Activated CD8-positive, alpha-beta T cell treated with anti-CD3 and anti-CD28 coated beads, Interleukin-2, amount 10 ng/mL, durations not matched to agents 7 days and 5 days (primary cell): Measurements from ENCODE around the gene CCDC102B. TPM values are rescaled to one million over a fixed set of nuclear protein-coding genes. Genes with fewer than 3 reads are reported as not detected.
"Not testable (repeated sequence)": the region's sequence is repeated elsewhere in the genome, so short reads cannot be mapped to it uniquely, and the experiment has no call there.

Source experiments
- ATAC-seq: fragments of 150-1000 bp; cut with Tn5 transposase; one replicate; pipeline ENCODE4 v1.10.0; 2021; ENCODE audit warnings: moderate library complexity
- CTCF ChIA-PET: fragments of 350-600 bp; sonication (Branson Sonifier 250); formaldehyde crosslinking; loops from one replicate; lab custom pipeline; 2021; ENCODE audit warnings: antibody characterized with exemption; lab: Charles Lee
- POLR2A ChIA-PET: fragments of 350-600 bp; sonication (Branson Sonifier 250); formaldehyde crosslinking; loops from one replicate; lab custom pipeline; 2021; ENCODE audit warnings: antibody characterized with exemption; lab: Charles Lee
- DNase-seq: peaks from one replicate; pipeline ENCODE4 v3.0.0-alpha.2; 2020
- H3K27ac Mint-ChIP-seq: one replicate; pipeline ENCODE4 v1.8.0; 2021; ENCODE audit warnings: mild to moderate bottlenecking, mixed read lengths
- H3K27me3 Mint-ChIP-seq: one replicate; pipeline ENCODE4 v1.8.0; 2021; ENCODE audit warnings: low read depth, mixed read lengths
- H3K36me3 Mint-ChIP-seq: one replicate; pipeline ENCODE4 v1.8.0; 2021; ENCODE audit warnings: low read depth, mixed read lengths
- H3K4me1 Mint-ChIP-seq: one replicate; pipeline ENCODE4 v1.8.0; 2021; ENCODE audit warnings: low read depth, mixed read lengths
- H3K4me3 Mint-ChIP-seq: one replicate; pipeline ENCODE4 v1.8.0; 2021; ENCODE audit warnings: mild to moderate bottlenecking, mixed read lengths
- H3K9me3 Mint-ChIP-seq: one replicate; pipeline ENCODE4 v1.8.0; 2022; ENCODE audit warnings: mixed read lengths; ENCODE audit not compliant: insufficient read depth
- total RNA-seq, 2 experiments: library from RNA; stranded (reverse); gene quantifications; one replicate each; pipeline ENCODE4 v1.2.3, GENCODE V29; 2021

CCDC102B gene
- total RNA-seq, 2 experiments from 2014 or later = 0.95 to 1.7 TPM

DNA sequence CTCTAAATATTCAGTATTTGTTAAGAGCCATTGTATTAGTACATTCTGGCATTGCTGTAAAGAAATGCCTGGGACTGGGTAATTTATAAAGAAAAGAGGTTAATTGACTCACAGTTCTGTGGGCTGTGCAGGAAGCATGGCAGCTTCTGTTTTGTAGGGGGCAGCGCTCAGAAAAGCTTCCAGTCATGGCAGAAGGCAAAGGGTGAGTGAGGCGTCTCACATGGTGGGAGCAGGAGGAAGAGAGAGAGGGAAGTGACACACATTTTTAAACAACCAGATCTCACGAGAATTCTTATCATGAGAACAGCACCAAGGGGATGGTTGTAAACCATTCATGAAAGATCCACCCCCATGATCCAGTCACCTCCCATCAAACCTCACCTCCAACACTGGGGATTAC lies 13.8 kb upstream of the CCDC102B start:
- Mint-ChIP-seq H3K4me1 (no peaks in the 10 kb centered on the region), H3K36me3 (no peaks in the 10 kb centered on the region), H3K4me3 (no peak overlapping the region), H3K27me3 (no peaks in the 10 kb centered on the region), H3K9me3 (no peaks in the 10 kb centered on the region), H3K27ac (no peak overlapping the region)
- ChIA-PET POLR2A (no interaction called here), CTCF (no interaction called here)
- ATAC-seq (no peak), DNase-seq (no peak)

- H3K27me3 Mint-ChIP-seq, H3K9me3 Mint-ChIP-seq, CTCF ChIA-PET, H3K27ac Mint-ChIP-seq, ATAC-seq, DNase-seq, H3K4me3 Mint-ChIP-seq, POLR2A ChIA-PET, H3K4me1 Mint-ChIP-seq, H3K36me3 Mint-ChIP-seq: not testable (repeated sequence)
Measured at GRCh38 chr18:68790290-68790689, 7.6 kb upstream of the CCDC102B start.

- no peaks in the 10 kb centered on the region for H3K9me3 Mint-ChIP-seq
- no peak for DNase-seq
- H3K27ac Mint-ChIP-seq = no peak overlapping the region
- ATAC-seq = no peak
- no peaks in the 10 kb centered on the region for H3K36me3 Mint-ChIP-seq
- no peaks in the 10 kb centered on the region for H3K4me1 Mint-ChIP-seq
- H3K4me3 Mint-ChIP-seq = no peak overlapping the region
- H3K27me3 Mint-ChIP-seq = no peaks in the 10 kb centered on the region
- CTCF ChIA-PET = no interaction called here
- POLR2A ChIA-PET = no interaction called here
Measured at GRCh38 chr18:68791801-68792200, 6.1 kb upstream of the CCDC102B start.

- DNase-seq (no peak), ATAC-seq (no peak)
- no peak overlapping the region for H3K27ac Mint-ChIP-seq
- H3K27me3 Mint-ChIP-seq = no peaks in the 10 kb centered on the region
- no peaks in the 10 kb centered on the region for H3K9me3 Mint-ChIP-seq
- H3K36me3 Mint-ChIP-seq = no peaks in the 10 kb centered on the region
- H3K4me3 Mint-ChIP-seq = no peak overlapping the region
- ChIA-PET POLR2A (no interaction called here), CTCF (no interaction called here)
- H3K4me1 Mint-ChIP-seq = no peaks in the 10 kb centered on the region
Measured at GRCh38 chr18:68793951-68794350, 3.9 kb upstream of the CCDC102B start.

DNA sequence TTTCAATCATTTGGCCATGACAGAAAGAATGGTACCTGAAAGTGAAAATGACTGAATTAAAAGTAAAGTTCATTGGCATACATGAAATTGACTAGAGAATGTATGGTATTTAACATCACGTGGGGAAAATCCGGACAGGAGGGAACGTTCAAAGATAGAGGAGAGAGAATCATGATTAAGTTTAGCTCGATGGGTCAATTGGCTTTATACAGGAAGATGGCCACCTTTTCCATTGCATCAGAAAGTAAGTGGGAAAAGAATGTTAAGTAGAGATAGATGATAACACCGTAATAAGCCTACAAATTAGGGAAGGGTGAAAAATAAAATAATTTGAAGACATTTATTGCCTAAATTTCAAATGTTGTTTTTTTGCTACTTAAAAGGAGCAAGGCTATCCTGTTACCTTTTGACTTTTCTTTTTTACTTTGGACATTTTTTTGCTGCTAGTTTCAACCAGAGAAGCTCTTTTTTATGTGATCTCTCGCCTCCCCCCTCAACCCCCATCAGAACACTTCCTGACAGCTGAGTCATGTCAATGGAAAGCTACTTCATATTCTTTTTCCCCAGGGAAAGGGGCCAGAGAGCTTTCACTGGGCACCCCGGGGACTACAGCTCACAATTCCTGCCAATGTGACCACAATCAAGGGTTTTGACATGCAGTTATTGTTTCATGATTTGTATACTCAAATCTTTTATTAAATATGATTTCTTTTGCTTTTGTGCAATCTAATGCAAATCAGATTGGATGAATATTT lies 767 bp upstream of the CCDC102B start:
- H3K36me3 Mint-ChIP-seq = no peaks in the 10 kb centered on the region
- H3K9me3 Mint-ChIP-seq = no peaks in the 10 kb centered on the region
- H3K27me3 Mint-ChIP-seq = no peaks in the 10 kb centered on the region
- no peaks in the 10 kb centered on the region for H3K4me1 Mint-ChIP-seq
- H3K4me3 Mint-ChIP-seq = no peak overlapping the region
- CTCF ChIA-PET = no interaction called here
- ATAC-seq (no peak), DNase-seq (no peak)
- POLR2A ChIA-PET = no interaction called here
- H3K27ac Mint-ChIP-seq = no peak overlapping the region

DNA sequence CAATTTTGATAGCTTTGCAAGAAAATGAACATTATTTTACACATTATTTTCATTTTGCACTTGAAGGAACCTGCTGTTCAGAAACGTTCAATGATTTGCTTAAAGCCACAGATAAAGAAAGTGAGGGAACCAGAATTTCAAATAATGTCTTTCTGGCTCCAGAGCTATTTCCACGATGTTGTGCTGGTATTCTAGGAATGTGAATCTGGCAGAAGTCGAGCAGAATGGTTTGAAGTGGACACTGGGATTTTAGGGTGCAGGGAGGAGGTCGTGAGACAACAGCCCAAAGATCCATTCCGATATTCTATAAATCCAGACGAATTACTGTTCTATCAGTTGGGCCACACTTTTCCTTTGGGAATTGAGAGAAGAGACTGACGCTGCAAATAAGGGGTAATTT lies 2.2 kb downstream of the CCDC102B start:
- no peaks in the 10 kb centered on the region for H3K4me1 Mint-ChIP-seq
- no peak overlapping the region for H3K27ac Mint-ChIP-seq
- CTCF ChIA-PET = no interaction called here
- H3K36me3 Mint-ChIP-seq = no peaks in the 10 kb centered on the region
- ATAC-seq = no peak
- no peaks in the 10 kb centered on the region for H3K9me3 Mint-ChIP-seq
- POLR2A ChIA-PET = no interaction called here
- no peak overlapping the region for H3K4me3 Mint-ChIP-seq
- no peak for DNase-seq
- H3K27me3 Mint-ChIP-seq = no peaks in the 10 kb centered on the region

GRCh38 chr18:68803356-68803755 lies 5.5 kb downstream of the CCDC102B start:
- POLR2A ChIA-PET = no interaction called here
- Mint-ChIP-seq H3K27ac (no peak overlapping the region), H3K27me3 (no peaks in the 10 kb centered on the region), H3K4me3 (no peak overlapping the region), H3K4me1 (no peaks in the 10 kb centered on the region), H3K36me3 (no peaks in the 10 kb centered on the region), H3K9me3 (no peaks in the 10 kb centered on the region)
- ATAC-seq = no peak
- no peak for DNase-seq
- CTCF ChIA-PET = no interaction called here

- Mint-ChIP-seq H3K4me1 (no peaks in the 10 kb centered on the region), H3K9me3 (no peaks in the 10 kb centered on the region), H3K4me3 (no peak overlapping the region), H3K27me3 (no peaks in the 10 kb centered on the region), H3K36me3 (no peaks in the 10 kb centered on the region), H3K27ac (no peak overlapping the region)
- DNase-seq = no peak
- POLR2A ChIA-PET = no interaction called here
- ATAC-seq = no peak
- CTCF ChIA-PET = interaction anchor here (0.8 kb wide), 1 partner anchor 10 kb away, joined by 3 read pairs; no protein-coding TSS in a partner anchor
Measured at GRCh38 chr18:68817584-68817983, 19.7 kb downstream of the CCDC102B start.

DNA sequence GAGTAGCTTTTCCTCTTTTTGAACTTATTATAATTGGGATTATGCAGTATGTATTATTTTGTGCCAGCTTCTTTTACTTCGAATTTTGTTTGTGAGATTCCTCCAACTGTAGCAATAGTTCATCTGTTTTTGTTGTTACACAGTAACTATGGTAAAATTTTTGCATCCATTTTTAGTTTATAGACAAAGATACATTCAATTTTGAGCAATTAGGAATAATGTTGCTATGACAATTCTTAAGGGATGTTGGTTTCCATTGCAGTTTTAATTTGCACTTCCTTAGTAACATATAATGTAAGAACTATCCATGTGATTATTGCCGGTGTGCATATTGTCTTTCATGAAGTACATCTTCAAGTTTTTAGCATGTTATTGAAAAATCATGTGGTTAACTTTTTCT lies 20.7 kb downstream of the CCDC102B start:
- Mint-ChIP-seq H3K4me1 (no peaks in the 10 kb centered on the region), H3K9me3 (no peaks in the 10 kb centered on the region), H3K4me3 (no peak overlapping the region), H3K27ac (no peak overlapping the region), H3K36me3 (no peaks in the 10 kb centered on the region), H3K27me3 (no peaks in the 10 kb centered on the region)
- ChIA-PET CTCF (no interaction called here), POLR2A (no interaction called here)
- DNase-seq (no peak), ATAC-seq (no peak)

- H3K27me3 Mint-ChIP-seq = peaks cover 3% of the 10 kb centered on the region
- H3K9me3 Mint-ChIP-seq = no peaks in the 10 kb centered on the region
- H3K4me3 Mint-ChIP-seq = no peak overlapping the region
- ChIA-PET POLR2A (no interaction called here), CTCF (no interaction called here)
- H3K36me3 Mint-ChIP-seq = no peaks in the 10 kb centered on the region
- H3K27ac Mint-ChIP-seq = no peak overlapping the region
- no peaks in the 10 kb centered on the region for H3K4me1 Mint-ChIP-seq
- ATAC-seq (no peak), DNase-seq (no peak)
Measured at GRCh38 chr18:68822926-68823325, 25.0 kb downstream of the CCDC102B start.

GRCh38 chr18:68826121-68826520 lies 28.2 kb downstream of the CCDC102B start:
- Mint-ChIP-seq H3K27me3 (peaks cover 3% of the 10 kb centered on the region), H3K27ac (no peak overlapping the region), H3K4me3 (no peak overlapping the region), H3K4me1 (no peaks in the 10 kb centered on the region), H3K36me3 (no peaks in the 10 kb centered on the region), H3K9me3 (no peaks in the 10 kb centered on the region)
- POLR2A ChIA-PET = no interaction called here
- no peak for ATAC-seq
- CTCF ChIA-PET = no interaction called here
- DNase-seq = no peak

GRCh38 chr18:68830256-68831045 lies 32.6 kb downstream of the CCDC102B start:
- POLR2A ChIA-PET = no interaction called here
- H3K4me3 Mint-ChIP-seq = no peak overlapping the region
- no peak for DNase-seq
- H3K27me3 Mint-ChIP-seq = peaks cover 3% of the 10 kb centered on the region
- H3K9me3 Mint-ChIP-seq = no peaks in the 10 kb centered on the region
- CTCF ChIA-PET = no interaction called here
- no peak overlapping the region for H3K27ac Mint-ChIP-seq
- ATAC-seq = no peak
- no peaks in the 10 kb centered on the region for H3K4me1 Mint-ChIP-seq
- no peaks in the 10 kb centered on the region for H3K36me3 Mint-ChIP-seq
